GM21423 (cell line): Measurements from ENCODE around the gene IL31.

Experiments
- ATAC-seq: cut with Tn5 transposase; IDR thresholded peaks from one replicate; pipeline ENCODE4 v1.9.1; 2021; ENCODE audit warnings: mild to moderate bottlenecking, moderate library complexity; ENCODE audit not compliant: unreplicated experiment

The IL31 gene

GRCh38 chr12:122133192-122133950 is 40.6 kb downstream of the IL31 start:
- ATAC-seq, result no peak

DNA sequence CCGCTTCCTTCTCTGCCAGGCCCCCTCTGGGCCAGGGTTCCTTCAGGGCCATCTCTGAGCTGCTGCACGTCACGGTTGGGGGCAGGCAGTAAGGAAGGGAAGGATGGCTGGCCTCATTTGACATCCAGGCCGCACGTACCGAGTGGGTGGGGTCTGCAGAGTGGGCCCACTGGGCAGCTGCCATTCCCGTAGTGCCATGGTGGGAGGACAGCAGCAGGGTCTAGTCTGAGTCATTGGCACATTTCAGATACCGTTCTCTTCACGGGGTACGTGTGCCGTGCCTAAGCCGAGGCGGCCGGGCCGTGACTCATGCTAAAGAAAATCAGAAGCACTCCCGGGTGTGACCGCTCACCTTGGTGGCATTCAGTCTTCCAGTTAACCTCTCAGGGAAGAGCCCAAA is 43.9 kb downstream of the IL31 start:
- ATAC-seq, result no peak

DNA sequence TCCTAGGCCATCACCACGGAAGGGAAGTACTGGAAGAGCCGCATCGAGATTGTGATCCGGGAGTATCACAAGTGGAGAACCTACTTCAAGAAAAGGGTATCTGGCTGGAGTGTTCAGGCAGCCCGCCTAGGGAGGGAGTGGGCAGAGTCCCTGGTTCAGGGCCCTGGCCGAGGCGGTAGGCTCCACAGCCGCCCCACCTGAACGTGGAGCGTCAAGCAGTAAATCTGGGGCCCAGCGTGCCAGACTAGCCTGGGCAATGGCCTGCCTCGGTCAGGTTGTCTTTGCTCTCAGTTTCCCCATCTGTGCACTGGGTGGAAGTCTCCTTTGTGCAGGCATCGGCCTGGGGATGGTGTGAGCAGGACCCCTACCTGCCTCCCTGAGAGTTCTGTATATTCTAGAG is 44.9 kb downstream of the IL31 start:
- ATAC-seq, result no peak

DNA sequence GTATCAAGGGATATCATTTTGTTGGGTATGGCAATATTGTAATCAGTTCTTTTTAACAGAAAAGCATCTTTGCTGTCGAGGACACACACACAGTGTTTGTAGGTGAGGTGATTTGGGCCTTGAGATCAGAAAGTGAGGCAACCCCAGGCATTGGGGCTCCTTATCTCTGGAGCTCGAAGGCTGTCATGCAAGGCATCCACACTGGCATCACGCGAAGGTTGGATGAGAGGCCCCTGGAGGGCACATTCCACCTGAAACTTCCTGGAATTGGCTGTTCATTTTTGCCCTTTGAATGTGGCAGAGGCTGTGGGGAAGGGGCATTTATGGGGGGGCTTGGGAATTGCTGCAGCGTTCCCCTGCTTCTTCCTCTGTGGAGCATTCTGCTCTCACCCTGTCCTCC is 45.5 kb downstream of the IL31 start:
- ATAC-seq, result no peak

DNA sequence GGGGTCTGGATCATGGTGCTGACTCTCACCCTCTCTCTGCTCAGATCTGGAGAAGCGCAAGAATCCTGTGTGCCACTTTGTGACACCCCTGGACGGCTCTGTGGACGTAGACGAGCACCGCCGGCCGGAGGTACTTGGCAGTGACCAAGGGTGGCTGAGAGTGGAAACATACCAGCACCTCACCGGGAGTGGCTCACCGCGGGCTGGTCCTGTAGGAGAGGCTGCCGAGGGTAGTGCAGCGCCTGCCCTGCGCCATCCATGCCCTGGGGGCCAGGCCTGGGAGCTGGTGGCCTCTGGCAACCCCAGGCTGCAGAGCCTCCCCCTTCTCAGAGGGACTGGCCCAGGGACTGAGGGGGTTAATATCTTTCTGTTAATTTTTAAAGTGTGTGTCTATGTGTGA is 46.2 kb downstream of the IL31 start:
- no peak for ATAC-seq

DNA sequence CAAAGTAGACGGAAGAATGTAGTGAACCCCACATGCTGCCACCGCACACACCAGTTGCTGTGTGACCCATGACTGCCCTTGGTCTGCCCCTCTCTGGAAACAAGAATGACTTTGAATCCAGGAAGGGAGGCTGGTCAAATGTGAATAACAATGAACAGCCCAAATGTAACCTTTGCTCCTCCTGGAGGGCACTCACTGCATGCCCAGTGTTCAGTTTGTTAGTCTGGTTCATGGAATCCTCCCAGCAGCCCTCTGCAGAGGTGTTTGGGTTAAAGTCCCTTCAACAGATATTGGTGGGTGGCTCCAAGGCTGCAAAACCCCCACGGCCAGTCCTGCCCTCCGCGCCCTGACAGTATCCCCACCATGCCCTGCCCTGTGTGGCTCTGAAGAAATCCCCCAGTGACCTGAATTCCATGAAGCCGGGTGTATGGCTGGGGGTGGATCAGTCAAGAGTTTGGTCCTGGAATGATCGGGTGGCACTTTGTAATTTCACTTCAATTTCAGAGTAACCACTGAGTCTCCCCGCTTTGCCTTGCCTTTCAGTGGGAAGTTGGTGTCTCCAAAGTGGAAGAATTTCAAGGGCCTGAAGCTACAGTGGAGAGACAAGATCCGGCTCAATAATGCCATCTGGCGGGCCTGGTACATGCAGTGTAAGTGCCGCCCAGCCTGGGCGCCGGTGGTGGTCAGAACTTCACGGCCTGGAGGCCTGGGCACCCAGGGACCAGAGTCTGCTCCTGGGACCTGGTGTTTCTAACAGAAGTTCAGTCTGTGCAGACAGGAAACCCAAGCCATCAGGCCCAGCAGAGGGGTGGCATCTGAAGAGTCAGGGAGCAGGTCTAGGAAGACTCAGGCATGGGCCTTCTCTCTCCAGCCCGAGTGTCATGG is 47.1 kb downstream of the IL31 start:
- ATAC-seq, result no peak

GRCh38 chr12:122126342-122126635 is 47.7 kb downstream of the IL31 start:
- ATAC-seq, result no peak

- ATAC-seq, result no peak
Observed at GRCh38 chr12:122125452-122126341, 48.3 kb downstream of the IL31 start.

- ATAC-seq, result no peak
Observed at GRCh38 chr12:122124370-122124769, 49.7 kb downstream of the IL31 start.

DNA sequence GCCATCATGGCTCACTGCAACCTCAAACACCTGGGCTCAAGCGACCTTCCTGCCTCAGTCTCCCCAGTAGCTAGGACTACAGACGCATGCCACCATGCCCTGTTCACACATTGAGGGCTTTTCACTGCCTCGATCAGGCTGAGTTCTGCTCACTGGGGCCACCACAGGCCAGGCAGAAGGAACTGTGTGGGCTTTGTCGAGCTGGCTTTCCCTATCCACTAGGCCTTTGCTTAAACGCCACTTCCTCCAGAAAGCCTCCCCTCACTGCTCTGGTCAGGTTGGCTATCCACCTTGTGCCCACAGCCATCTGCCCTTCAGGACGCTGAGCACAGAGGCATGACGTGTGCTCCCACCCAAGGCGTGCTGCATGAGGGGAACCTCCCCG is 50.3 kb downstream of the IL31 start:
- ATAC-seq, result no peak

GRCh38 chr12:122123051-122123760 is 50.8 kb downstream of the IL31 start:
- no peak for ATAC-seq
